GM23338 (cell line): ENCODE results near the gene LCLAT1. TPM values are rescaled to one million over a fixed set of nuclear protein-coding genes. Genes with fewer than 3 reads are reported as not detected.

Experiments
- ATAC-seq: fragments of 200-7000 bp; cut with Tn5 transposase; 3 replicates; pipeline ENCODE4 v1.9.1; 2020
- DNase-seq: peaks from one replicate; pipeline ENCODE4 v3.0.0-alpha.2; 2015; ENCODE audit warnings: low spot score
- H2AFZ ChIP-seq: fragments of 200-600 bp; sonication (generic); 2 replicates; pipeline ENCODE4 v1.8.0; 2016; ENCODE audit warnings: antibody characterized with exemption, mild to moderate bottlenecking, moderate library complexity
- H3F3A ChIP-seq: fragments of 200-600 bp; sonication (generic); replicated peaks from 2 replicates; pipeline ENCODE4 v1.8.0; 2017; ENCODE audit warnings: antibody characterized with exemption, mixed run types, low read depth
- H3K27ac ChIP-seq: fragments of 200-600 bp; sonication (generic); 2 replicates; pipeline ENCODE4 v1.6.1; 2016; ENCODE audit warnings: low read depth
- H3K27me3 ChIP-seq: fragments of 200-600 bp; sonication (generic); 2 replicates; pipeline ENCODE4 v1.8.0; 2016; ENCODE audit warnings: mild to moderate bottlenecking, mixed run types, moderate library complexity; ENCODE audit not compliant: insufficient read depth
- H3K36me3 ChIP-seq: fragments of 200-600 bp; sonication (generic); 2 replicates; pipeline ENCODE4 v1.8.0; 2016; ENCODE audit warnings: mild to moderate bottlenecking; ENCODE audit not compliant: insufficient read depth
- H3K4me1 ChIP-seq: fragments of 200-600 bp; sonication (generic); 2 replicates; pipeline ENCODE4 v1.8.0; 2016; ENCODE audit warnings: mild to moderate bottlenecking, moderate library complexity; ENCODE audit not compliant: insufficient read depth
- H3K4me2 ChIP-seq: fragments of 200-600 bp; sonication (generic); 2 replicates; pipeline ENCODE4 v1.7.1; 2017; ENCODE audit warnings: mixed run types
- H3K4me3 ChIP-seq: fragments of 200-600 bp; sonication (generic); 2 replicates; pipeline ENCODE4 v1.6.1; 2016; ENCODE audit warnings: mixed run types
- H3K79me2 ChIP-seq: fragments of 200-600 bp; sonication (generic); replicated peaks from 2 replicates; pipeline ENCODE4 v1.8.0; 2017; ENCODE audit warnings: mild to moderate bottlenecking; ENCODE audit not compliant: insufficient read depth
- H3K9me2 ChIP-seq: fragments of 200-600 bp; sonication (generic); 2 replicates; pipeline ENCODE4 v1.8.0; 2017; ENCODE audit not compliant: insufficient read depth
- H4K20me1 ChIP-seq: fragments of 200-600 bp; sonication (generic); replicated peaks from 2 replicates; pipeline ENCODE4 v1.8.0; 2017; ENCODE audit warnings: mild to moderate bottlenecking; ENCODE audit not compliant: insufficient read depth
- H3K27ac Mint-ChIP-seq: 2 replicates; pipeline ENCODE4 v1.8.0; 2020; ENCODE audit warnings: inconsistent platforms, mild to moderate bottlenecking, moderate library complexity, mixed read lengths
- H3K27me3 Mint-ChIP-seq: 3 replicates; pipeline ENCODE4 v1.8.0; 2022; ENCODE audit warnings: low read depth, mild to moderate bottlenecking, moderate library complexity, mixed read lengths, inconsistent platforms; ENCODE audit not compliant: insufficient read depth, poor library complexity
- H3K36me3 Mint-ChIP-seq: 3 replicates; pipeline ENCODE4 v1.8.0; 2021; ENCODE audit warnings: low read depth, mild to moderate bottlenecking, inconsistent platforms, moderate library complexity, mixed read lengths
- H3K4me1 Mint-ChIP-seq: 3 replicates; pipeline ENCODE4 v1.8.0; 2020; ENCODE audit warnings: mild to moderate bottlenecking, inconsistent platforms, mixed read lengths
- H3K4me3 Mint-ChIP-seq: 3 replicates; pipeline ENCODE4 v1.8.0; 2021; ENCODE audit warnings: moderate library complexity, mild to moderate bottlenecking, inconsistent platforms, mixed read lengths
- H3K9me3 Mint-ChIP-seq: 3 replicates; pipeline ENCODE4 v1.8.0; 2020; ENCODE audit warnings: moderate library complexity, mild to moderate bottlenecking, inconsistent platforms, mixed read lengths
- CREB1 ChIP-seq: fragments of 250-450 bp; sonication (Bioruptor Pico); IDR thresholded peaks from 2 replicates; pipeline ENCODE4 v1.5.0; 2020; ENCODE audit warnings: low read depth, mild to moderate bottlenecking, moderate library complexity
- EZH2phosphoT487 ChIP-seq: fragments of 200-600 bp; sonication (generic); IDR thresholded peaks from one replicate; pipeline ENCODE4 v1.8.1; 2018; ENCODE audit warnings: antibody characterized with exemption; ENCODE audit not compliant: unreplicated experiment
- JUNB ChIP-seq: IDR thresholded peaks from one replicate; pipeline ENCODE4 v1.6.1; 2016; ENCODE audit warnings: antibody characterized with exemption; ENCODE audit not compliant: unreplicated experiment
- NANOG ChIP-seq: IDR thresholded peaks from 2 replicates; pipeline ENCODE4 v1.6.1; 2016; ENCODE audit warnings: antibody characterized with exemption, borderline replicate concordance
- POLR2AphosphoS5 ChIP-seq: IDR thresholded peaks from 2 replicates; pipeline ENCODE4 v1.6.1; 2016; ENCODE audit warnings: antibody characterized with exemption, low read depth
- STAT1 ChIP-seq: IDR thresholded peaks from one replicate; pipeline ENCODE4 v1.6.1; 2016; ENCODE audit warnings: antibody characterized with exemption; ENCODE audit not compliant: unreplicated experiment
- ZNF114 ChIP-seq: fragments of 250-450 bp; sonication (Bioruptor Pico); IDR thresholded peaks from 2 replicates; pipeline ENCODE4 v1.5.0; 2020; ENCODE audit warnings: mild to moderate bottlenecking, moderate library complexity
- ZNF331 ChIP-seq: fragments of 250-450 bp; sonication (Bioruptor Pico); IDR thresholded peaks from 2 replicates; pipeline ENCODE4 v1.5.0; 2020; ENCODE audit warnings: low read depth, mild to moderate bottlenecking, moderate library complexity
- polyA plus RNA-seq: library from polyadenylated mRNA; unstranded; fragments of >200 nt; fragmentation: Nextera tagmentation; extraction: Ambion mirVana; gene quantifications from 2 replicates; pipeline ENCODE4 v1.2.1, GENCODE V29; 2016
- total RNA-seq: library from RNA; depleted of rRNA; stranded (reverse); fragments of >200 nt; shearing (Covaris generic); gene quantifications from 2 replicates; pipeline ENCODE4 v1.2.3, GENCODE V29; 2014
- TF ChIP-seq, protein P1 (sequence below): IDR thresholded peaks from 2 replicates; pipeline ENCODE4 v1.6.1; 2016; ENCODE audit warnings: antibody characterized with exemption
- TF ChIP-seq, protein P2 (sequence below): fragments of 250-450 bp; sonication (Bioruptor Pico); IDR thresholded peaks from 2 replicates; pipeline ENCODE4 v1.5.0; 2020; ENCODE audit warnings: mild to moderate bottlenecking, moderate library complexity
- TF ChIP-seq, protein P3 (sequence below), 2 experiments: fragments of 200-600 bp in 1 of 2; sonication (generic) in 1 of 2; conservative IDR thresholded peaks; 2 replicates each; pipeline versions ENCODE4 v1.5.1 to v1.6.1; 2016 to 2017; ENCODE audit warnings: antibody characterized with exemption in 2 of 2, low read depth in 2 of 2, mild to moderate bottlenecking in 2 of 2, moderate library complexity in 1 of 2
- TF ChIP-seq, protein P4 (sequence below): IDR thresholded peaks from one replicate; pipeline ENCODE4 v1.6.1; 2018; ENCODE audit warnings: antibody characterized with exemption; ENCODE audit not compliant: unreplicated experiment

The LCLAT1 gene
- total and polyA plus RNA-seq, 2 experiments from 2014 or later, result 11.5 to 30.1 TPM

DNA sequence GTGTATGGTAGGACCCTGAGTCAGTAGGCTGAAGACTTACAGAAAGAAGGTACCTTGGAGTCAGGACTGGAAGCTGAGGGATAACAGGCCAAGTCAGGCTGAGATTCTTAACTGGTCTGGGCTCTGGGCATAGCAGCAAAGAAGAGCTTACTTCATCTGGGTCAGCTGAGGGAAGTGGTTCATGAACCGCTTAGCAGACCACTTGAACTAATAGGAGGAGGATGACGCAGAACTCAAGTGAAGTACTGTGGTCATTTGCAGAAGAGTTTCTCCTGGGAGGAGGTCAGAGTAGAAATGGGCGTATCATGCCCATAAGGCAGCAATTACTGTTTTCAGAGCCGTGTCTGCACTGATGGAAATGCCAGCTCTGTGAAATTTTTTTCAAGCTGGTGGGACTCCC lies 164.5 kb downstream of the LCLAT1 start:
- Mint-ChIP-seq H3K27ac (no peak overlapping the region), H3K9me3 (no peaks in the 10 kb centered on the region), H3K27me3 (peaks cover 5% of the 10 kb centered on the region), H3K4me1 (peaks cover 26% of the 10 kb centered on the region), H3K36me3 (no peaks in the 10 kb centered on the region; the same call in 2 of the 3 replicates), H3K4me3 (no peak overlapping the region)
- TF ChIP-seq CREB1 (no peak), ZNF331 (no peak), STAT1 (no peak), NANOG (no peak), JUNB (no peak), ZNF114 (CRISPR knock-in tag) (no peak), POLR2AphosphoS5 (no peak), EZH2phosphoT487 (no peak)
- TF ChIP-seq, protein P1, sequence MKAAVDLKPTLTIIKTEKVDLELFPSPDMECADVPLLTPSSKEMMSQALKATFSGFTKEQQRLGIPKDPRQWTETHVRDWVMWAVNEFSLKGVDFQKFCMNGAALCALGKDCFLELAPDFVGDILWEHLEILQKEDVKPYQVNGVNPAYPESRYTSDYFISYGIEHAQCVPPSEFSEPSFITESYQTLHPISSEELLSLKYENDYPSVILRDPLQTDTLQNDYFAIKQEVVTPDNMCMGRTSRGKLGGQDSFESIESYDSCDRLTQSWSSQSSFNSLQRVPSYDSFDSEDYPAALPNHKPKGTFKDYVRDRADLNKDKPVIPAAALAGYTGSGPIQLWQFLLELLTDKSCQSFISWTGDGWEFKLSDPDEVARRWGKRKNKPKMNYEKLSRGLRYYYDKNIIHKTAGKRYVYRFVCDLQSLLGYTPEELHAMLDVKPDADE, result no peak
- TF ChIP-seq, protein P2, sequence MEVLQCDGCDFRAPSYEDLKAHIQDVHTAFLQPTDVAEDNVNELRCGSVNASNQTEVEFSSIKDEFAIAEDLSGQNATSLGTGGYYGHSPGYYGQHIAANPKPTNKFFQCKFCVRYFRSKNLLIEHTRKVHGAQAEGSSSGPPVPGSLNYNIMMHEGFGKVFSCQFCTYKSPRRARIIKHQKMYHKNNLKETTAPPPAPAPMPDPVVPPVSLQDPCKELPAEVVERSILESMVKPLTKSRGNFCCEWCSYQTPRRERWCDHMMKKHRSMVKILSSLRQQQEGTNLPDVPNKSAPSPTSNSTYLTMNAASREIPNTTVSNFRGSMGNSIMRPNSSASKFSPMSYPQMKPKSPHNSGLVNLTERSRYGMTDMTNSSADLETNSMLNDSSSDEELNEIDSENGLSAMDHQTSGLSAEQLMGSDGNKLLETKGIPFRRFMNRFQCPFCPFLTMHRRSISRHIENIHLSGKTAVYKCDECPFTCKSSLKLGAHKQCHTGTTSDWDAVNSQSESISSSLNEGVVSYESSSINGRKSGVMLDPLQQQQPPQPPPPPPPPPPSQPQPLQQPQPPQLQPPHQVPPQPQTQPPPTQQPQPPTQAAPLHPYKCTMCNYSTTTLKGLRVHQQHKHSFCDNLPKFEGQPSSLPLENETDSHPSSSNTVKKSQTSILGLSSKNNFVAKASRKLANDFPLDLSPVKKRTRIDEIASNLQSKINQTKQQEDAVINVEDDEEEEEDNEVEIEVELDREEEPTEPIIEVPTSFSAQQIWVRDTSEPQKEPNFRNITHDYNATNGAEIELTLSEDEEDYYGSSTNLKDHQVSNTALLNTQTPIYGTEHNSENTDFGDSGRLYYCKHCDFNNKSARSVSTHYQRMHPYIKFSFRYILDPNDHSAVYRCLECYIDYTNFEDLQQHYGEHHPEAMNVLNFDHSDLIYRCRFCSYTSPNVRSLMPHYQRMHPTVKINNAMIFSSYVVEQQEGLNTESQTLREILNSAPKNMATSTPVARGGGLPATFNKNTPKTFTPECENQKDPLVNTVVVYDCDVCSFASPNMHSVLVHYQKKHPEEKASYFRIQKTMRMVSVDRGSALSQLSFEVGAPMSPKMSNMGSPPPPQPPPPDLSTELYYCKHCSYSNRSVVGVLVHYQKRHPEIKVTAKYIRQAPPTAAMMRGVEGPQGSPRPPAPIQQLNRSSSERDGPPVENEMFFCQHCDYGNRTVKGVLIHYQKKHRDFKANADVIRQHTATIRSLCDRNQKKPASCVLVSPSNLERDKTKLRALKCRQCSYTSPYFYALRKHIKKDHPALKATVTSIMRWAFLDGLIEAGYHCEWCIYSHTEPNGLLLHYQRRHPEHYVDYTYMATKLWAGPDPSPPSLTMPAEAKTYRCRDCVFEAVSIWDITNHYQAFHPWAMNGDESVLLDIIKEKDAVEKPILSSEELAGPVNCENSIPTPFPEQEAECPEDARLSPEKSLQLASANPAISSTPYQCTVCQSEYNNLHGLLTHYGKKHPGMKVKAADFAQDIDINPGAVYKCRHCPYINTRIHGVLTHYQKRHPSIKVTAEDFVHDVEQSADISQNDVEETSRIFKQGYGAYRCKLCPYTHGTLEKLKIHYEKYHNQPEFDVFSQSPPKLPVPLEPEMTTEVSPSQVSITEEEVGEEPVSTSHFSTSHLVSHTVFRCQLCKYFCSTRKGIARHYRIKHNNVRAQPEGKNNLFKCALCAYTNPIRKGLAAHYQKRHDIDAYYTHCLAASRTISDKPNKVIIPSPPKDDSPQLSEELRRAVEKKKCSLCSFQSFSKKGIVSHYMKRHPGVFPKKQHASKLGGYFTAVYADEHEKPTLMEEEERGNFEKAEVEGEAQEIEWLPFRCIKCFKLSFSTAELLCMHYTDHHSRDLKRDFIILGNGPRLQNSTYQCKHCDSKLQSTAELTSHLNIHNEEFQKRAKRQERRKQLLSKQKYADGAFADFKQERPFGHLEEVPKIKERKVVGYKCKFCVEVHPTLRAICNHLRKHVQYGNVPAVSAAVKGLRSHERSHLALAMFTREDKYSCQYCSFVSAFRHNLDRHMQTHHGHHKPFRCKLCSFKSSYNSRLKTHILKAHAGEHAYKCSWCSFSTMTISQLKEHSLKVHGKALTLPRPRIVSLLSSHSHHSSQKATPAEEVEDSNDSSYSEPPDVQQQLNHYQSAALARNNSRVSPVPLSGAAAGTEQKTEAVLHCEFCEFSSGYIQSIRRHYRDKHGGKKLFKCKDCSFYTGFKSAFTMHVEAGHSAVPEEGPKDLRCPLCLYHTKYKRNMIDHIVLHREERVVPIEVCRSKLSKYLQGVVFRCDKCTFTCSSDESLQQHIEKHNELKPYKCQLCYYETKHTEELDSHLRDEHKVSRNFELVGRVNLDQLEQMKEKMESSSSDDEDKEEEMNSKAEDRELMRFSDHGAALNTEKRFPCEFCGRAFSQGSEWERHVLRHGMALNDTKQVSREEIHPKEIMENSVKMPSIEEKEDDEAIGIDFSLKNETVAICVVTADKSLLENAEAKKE, result no peak
- TF ChIP-seq, protein P3, sequence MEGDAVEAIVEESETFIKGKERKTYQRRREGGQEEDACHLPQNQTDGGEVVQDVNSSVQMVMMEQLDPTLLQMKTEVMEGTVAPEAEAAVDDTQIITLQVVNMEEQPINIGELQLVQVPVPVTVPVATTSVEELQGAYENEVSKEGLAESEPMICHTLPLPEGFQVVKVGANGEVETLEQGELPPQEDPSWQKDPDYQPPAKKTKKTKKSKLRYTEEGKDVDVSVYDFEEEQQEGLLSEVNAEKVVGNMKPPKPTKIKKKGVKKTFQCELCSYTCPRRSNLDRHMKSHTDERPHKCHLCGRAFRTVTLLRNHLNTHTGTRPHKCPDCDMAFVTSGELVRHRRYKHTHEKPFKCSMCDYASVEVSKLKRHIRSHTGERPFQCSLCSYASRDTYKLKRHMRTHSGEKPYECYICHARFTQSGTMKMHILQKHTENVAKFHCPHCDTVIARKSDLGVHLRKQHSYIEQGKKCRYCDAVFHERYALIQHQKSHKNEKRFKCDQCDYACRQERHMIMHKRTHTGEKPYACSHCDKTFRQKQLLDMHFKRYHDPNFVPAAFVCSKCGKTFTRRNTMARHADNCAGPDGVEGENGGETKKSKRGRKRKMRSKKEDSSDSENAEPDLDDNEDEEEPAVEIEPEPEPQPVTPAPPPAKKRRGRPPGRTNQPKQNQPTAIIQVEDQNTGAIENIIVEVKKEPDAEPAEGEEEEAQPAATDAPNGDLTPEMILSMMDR (conservative IDR thresholded peaks at IDR 0.05; ENCODE audit: low read depth in 2 of 2), result no peak
- TF ChIP-seq, protein P4, sequence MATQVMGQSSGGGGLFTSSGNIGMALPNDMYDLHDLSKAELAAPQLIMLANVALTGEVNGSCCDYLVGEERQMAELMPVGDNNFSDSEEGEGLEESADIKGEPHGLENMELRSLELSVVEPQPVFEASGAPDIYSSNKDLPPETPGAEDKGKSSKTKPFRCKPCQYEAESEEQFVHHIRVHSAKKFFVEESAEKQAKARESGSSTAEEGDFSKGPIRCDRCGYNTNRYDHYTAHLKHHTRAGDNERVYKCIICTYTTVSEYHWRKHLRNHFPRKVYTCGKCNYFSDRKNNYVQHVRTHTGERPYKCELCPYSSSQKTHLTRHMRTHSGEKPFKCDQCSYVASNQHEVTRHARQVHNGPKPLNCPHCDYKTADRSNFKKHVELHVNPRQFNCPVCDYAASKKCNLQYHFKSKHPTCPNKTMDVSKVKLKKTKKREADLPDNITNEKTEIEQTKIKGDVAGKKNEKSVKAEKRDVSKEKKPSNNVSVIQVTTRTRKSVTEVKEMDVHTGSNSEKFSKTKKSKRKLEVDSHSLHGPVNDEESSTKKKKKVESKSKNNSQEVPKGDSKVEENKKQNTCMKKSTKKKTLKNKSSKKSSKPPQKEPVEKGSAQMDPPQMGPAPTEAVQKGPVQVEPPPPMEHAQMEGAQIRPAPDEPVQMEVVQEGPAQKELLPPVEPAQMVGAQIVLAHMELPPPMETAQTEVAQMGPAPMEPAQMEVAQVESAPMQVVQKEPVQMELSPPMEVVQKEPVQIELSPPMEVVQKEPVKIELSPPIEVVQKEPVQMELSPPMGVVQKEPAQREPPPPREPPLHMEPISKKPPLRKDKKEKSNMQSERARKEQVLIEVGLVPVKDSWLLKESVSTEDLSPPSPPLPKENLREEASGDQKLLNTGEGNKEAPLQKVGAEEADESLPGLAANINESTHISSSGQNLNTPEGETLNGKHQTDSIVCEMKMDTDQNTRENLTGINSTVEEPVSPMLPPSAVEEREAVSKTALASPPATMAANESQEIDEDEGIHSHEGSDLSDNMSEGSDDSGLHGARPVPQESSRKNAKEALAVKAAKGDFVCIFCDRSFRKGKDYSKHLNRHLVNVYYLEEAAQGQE, result no peak
- H3K4me2 ChIP-seq, result peak overlapping the region; percentile 10; the same call in 1 of the 2 replicates
- H3K79me2 ChIP-seq, result 0 out of 2 replicates have a peak, but pooled peaks cover 3% of the 10 kb centered on the region
- H3K36me3 ChIP-seq, result no peaks in the 10 kb centered on the region
- H3K4me3 ChIP-seq, result no peak overlapping the region
- ATAC-seq (no peak), DNase-seq (no peak)
- H3K27me3 ChIP-seq, result no peaks in the 10 kb centered on the region
- no peak overlapping the region for H3K27ac ChIP-seq
- no peaks in the 10 kb centered on the region; the same call in 1 of the 2 replicates for H3K9me2 ChIP-seq
- no peaks in the 10 kb centered on the region for H4K20me1 ChIP-seq
- H3K4me1 ChIP-seq, result peaks cover 39% of the 10 kb centered on the region
- H3F3A ChIP-seq, result no peaks in the 10 kb centered on the region
- H2AFZ ChIP-seq, result no peak overlapping the region
